ENCODE results near the gene WFDC2.

DNA sequence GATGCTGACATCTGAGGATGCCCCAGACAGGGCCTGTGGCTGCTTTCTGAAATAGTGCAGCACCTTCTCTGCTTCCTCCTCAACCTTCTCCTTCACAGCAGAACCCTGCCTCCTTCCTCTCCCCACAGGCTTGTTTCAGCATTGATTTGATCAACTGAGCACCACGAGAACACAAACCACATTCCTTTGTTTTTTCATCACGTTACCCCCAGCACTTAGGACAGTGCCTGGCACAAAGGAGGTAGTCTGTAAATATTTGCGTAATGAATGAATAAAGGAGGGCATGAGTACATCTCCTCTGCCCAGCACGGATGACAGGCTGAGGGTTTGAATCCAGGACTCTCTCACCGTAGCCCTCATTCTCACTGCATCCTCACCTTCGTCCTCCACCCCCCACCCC is 21.3 kb upstream of the WFDC2 start:
- TF ChIP-seq POLR2A (IDR thresholded peaks at IDR 0.05) (no peak), CTCF (IDR thresholded peaks at IDR 0.05) (no peak)
